Keratinocyte (primary cell): Measurements from ENCODE around the gene KCNC4. TPM values are rescaled to one million over a fixed set of nuclear protein-coding genes. Genes with fewer than 3 reads are reported as not detected.
A peak's percentile ranks its signal among the peaks of the same experiment; 100 is the strongest.

ENCODE experiments used
- DNase-seq: peaks from one replicate; pipeline ENCODE4 v3.0.0-alpha.2; 2011; ENCODE audit warnings: low read depth, missing footprints, low spot score
- FAIRE-seq: peaks from 2 replicates; lab custom pipeline; 2011; peaks lifted over from hg19 to GRCh38; lab: Jason Lieb, UNC
- H2AFZ ChIP-seq: 2 replicates; pipeline ENCODE4 v1.6.0; 2012; ENCODE audit warnings: low read length, control low read depth, inconsistent platforms; ENCODE audit not compliant: control insufficient read depth
- H3K27ac ChIP-seq: 2 replicates; pipeline ENCODE4 v1.5.1; 2011; ENCODE audit warnings: low read length; ENCODE audit not compliant: control insufficient read depth, insufficient read depth
- H3K27me3 ChIP-seq: 3 replicates; pipeline ENCODE4 v1.6.0; 2011; ENCODE audit warnings: low read length; ENCODE audit not compliant: control insufficient read depth, insufficient read depth; ENCODE audit errors: extremely low read depth
- H3K36me3 ChIP-seq, 2 experiments: 2 replicates in 1 of 2; 3 replicates in 1 of 2; pipeline ENCODE4 v1.5.1; 2011; ENCODE audit warnings: low read length in 2 of 2, mild to moderate bottlenecking in 1 of 2; ENCODE audit not compliant: control insufficient read depth in 2 of 2, insufficient read depth in 2 of 2; ENCODE audit errors: extremely low read depth in 1 of 2
- H3K4me1 ChIP-seq: 3 replicates; pipeline ENCODE4 v1.5.1; 2011; ENCODE audit warnings: low read length; ENCODE audit not compliant: control insufficient read depth, insufficient read depth; ENCODE audit errors: extremely low read depth
- H3K4me2 ChIP-seq: 3 replicates; pipeline ENCODE4 v1.6.0; 2011; ENCODE audit warnings: low read depth, low read length; ENCODE audit not compliant: control insufficient read depth, insufficient read depth; ENCODE audit errors: extremely low read depth
- H3K4me3 ChIP-seq, 3 experiments: fragments of 200-600 bp in 1 of 3; sonication (generic) in 1 of 3; 2 replicates in 2 of 3; 3 replicates in 1 of 3; pipeline ENCODE4 v1.5.1; 2011 to 2016; ENCODE audit warnings: low read length in 3 of 3, mild to moderate bottlenecking in 3 of 3, control low read depth in 2 of 3, inconsistent platforms in 1 of 3, low read depth in 1 of 3, mixed read lengths in 1 of 3, mixed run types in 1 of 3, moderate library complexity in 1 of 3; ENCODE audit not compliant: control insufficient read depth in 2 of 3, insufficient read depth in 2 of 3; ENCODE audit errors: extremely low read depth in 1 of 3
- H3K79me2 ChIP-seq: 2 replicates; pipeline ENCODE4 v1.6.0; 2012; ENCODE audit warnings: low read length; ENCODE audit not compliant: control insufficient read depth, insufficient read depth
- H3K9ac ChIP-seq: 3 replicates; pipeline ENCODE4 v1.6.0; 2011; ENCODE audit warnings: low read length; ENCODE audit not compliant: control insufficient read depth, insufficient read depth; ENCODE audit errors: extremely low read depth
- H3K9me1 ChIP-seq: 3 replicates; pipeline ENCODE4 v1.6.0; 2011; ENCODE audit warnings: low read length; ENCODE audit not compliant: control insufficient read depth, insufficient read depth; ENCODE audit errors: extremely low read depth
- H3K9me3 ChIP-seq: 2 replicates; pipeline ENCODE4 v1.5.1; 2012; ENCODE audit warnings: low read depth, low read length; ENCODE audit not compliant: control insufficient read depth
- H4K20me1 ChIP-seq: 3 replicates; pipeline ENCODE4 v1.6.0; 2011; ENCODE audit warnings: low read length; ENCODE audit not compliant: control insufficient read depth, insufficient read depth; ENCODE audit errors: extremely low read depth
- CTCF ChIP-seq, 3 experiments: IDR thresholded peaks in 1 of 3; conservative IDR thresholded peaks in 1 of 3; optimal IDR thresholded peaks in 1 of 3; 2 replicates in 2 of 3; 3 replicates in 1 of 3; pipeline versions ENCODE3 to v1.5.1; 2011; ENCODE audit warnings: low read length in 3 of 3, mild to moderate bottlenecking in 3 of 3, moderate library complexity in 2 of 3, control low read depth in 1 of 3, inconsistent platforms in 1 of 3; ENCODE audit not compliant: insufficient read depth in 2 of 3; ENCODE audit errors: extremely low read depth in 1 of 3
- EZH2 ChIP-seq: IDR thresholded peaks from one replicate; pipeline ENCODE4 v1.6.1; 2012; ENCODE audit warnings: inconsistent platforms, mild to moderate bottlenecking, low read length, moderate library complexity
- dilution Hi-C: fragments of 300-500 bp; cut with MboI; formaldehyde crosslinking; loops from one replicate; pipeline ENCODE4 v1.7.0; 2020; ENCODE audit warnings: low sequenced_read_pairs; ENCODE audit not compliant: extremely low pct_ligation_motif_present
- polyA plus RNA-seq, 5 experiments: library from polyadenylated mRNA; depleted of rRNA in 3 of 5; stranded (reverse) in 3 of 5; stranded (forward) in 1 of 5; unstranded in 1 of 5; fragments of >200 nt; gene quantifications; 1 replicate in 1 of 5; 2 replicates in 3 of 5; 3 replicates in 1 of 5; pipeline versions ENCODE4 v1.2.1 to v1.2.3, GENCODE V29; 2011 to 2012; ENCODE audit warnings: missing spikeins in 2 of 5, low read depth in 1 of 5, low replicate concordance in 1 of 5

The KCNC4 gene
- polyA plus RNA-seq, 1 donor (not counting 4 experiments of a cell fraction or from before 2014, with no cell fraction given) = 1.3 TPM

GRCh38 chr1:110243574-110243973, 33.5 kb downstream of the KCNC4 start:
- Histone ChIP-seq H2AFZ (peak overlapping the region; percentile 19), H3K9ac (peak overlapping the region; percentile 8), H3K36me3 (no peaks in the 10 kb centered on the region), H3K27ac (no peak overlapping the region), H3K9me3 (no peaks in the 10 kb centered on the region), H3K4me3 (no peak overlapping the region), H3K4me2 (peak overlapping the region; percentile 33), H3K4me1 (peaks cover 19% of the 10 kb centered on the region), H3K79me2 (no peaks in the 10 kb centered on the region), H3K27me3 (no peaks in the 10 kb centered on the region), H3K9me1 (no peaks in the 10 kb centered on the region), H4K20me1 (no peaks in the 10 kb centered on the region)
- DNase-seq (no peak), FAIRE-seq (no peak)
- dilution Hi-C loops = no loop called here
- TF ChIP-seq CTCF (optimal IDR thresholded peaks at IDR 0.05 in 1 of 3, IDR thresholded peaks at IDR 0.05 in 1 of 3, conservative IDR thresholded peaks at IDR 0.05 in 1 of 3; ENCODE audit: extremely low read depth in 1 of 3, insufficient read depth in 2 of 3, low read length in 3 of 3) (no peak), EZH2 (no peak)

- peak overlapping the region; percentile 47 for H3K4me2 ChIP-seq
- H4K20me1 ChIP-seq = no peaks in the 10 kb centered on the region
- no peak overlapping the region for H3K27ac ChIP-seq
- peaks cover 19% of the 10 kb centered on the region for H3K4me1 ChIP-seq
- H3K79me2 ChIP-seq = no peaks in the 10 kb centered on the region
- H2AFZ ChIP-seq = peak overlapping the region; percentile 0
- no peaks in the 10 kb centered on the region for H3K36me3 ChIP-seq
- DNase-seq = peak; percentile 30
- TF ChIP-seq CTCF (optimal IDR thresholded peaks at IDR 0.05 in 1 of 3, IDR thresholded peaks at IDR 0.05 in 1 of 3, conservative IDR thresholded peaks at IDR 0.05 in 1 of 3; ENCODE audit: extremely low read depth in 1 of 3, insufficient read depth in 2 of 3, low read length in 3 of 3) (no peak), EZH2 (no peak)
- H3K4me3 ChIP-seq = no peak overlapping the region
- no peak overlapping the region for H3K9ac ChIP-seq
- FAIRE-seq = peak; percentile 88
- no peaks in the 10 kb centered on the region for H3K27me3 ChIP-seq
- H3K9me1 ChIP-seq = no peaks in the 10 kb centered on the region
- H3K9me3 ChIP-seq = no peaks in the 10 kb centered on the region
- dilution Hi-C loops = no loop called here
These were observed 35.9 kb downstream of the KCNC4 start for GRCh38 chr1:110245876-110246620.
